Memory B cell (primary cell): ENCODE results near the gene SSX2IP.
A peak's percentile ranks its signal among the peaks of the same experiment; 100 is the strongest.

Source experiments
- ATAC-seq: fragments of 150-1000 bp; cut with Tn5 transposase; 2 replicates; pipeline ENCODE4 v1.10.0; 2021; ENCODE audit warnings: low read depth, mild to moderate bottlenecking, moderate library complexity
- DNase-seq, 2 donors: peaks; one replicate each; pipeline ENCODE4 v3.0.0; 2022; ENCODE audit warnings: low spot score in 2 of 2
- H3K27ac Mint-ChIP-seq: one replicate; pipeline ENCODE4 v1.8.0; 2022; ENCODE audit warnings: mild to moderate bottlenecking, moderate library complexity, mixed read lengths
- H3K27me3 Mint-ChIP-seq: one replicate; pipeline ENCODE4 v1.8.0; 2022; ENCODE audit warnings: mixed read lengths
- H3K36me3 Mint-ChIP-seq: one replicate; pipeline ENCODE4 v1.8.0; 2022; ENCODE audit warnings: mild to moderate bottlenecking, mixed read lengths
- H3K4me1 Mint-ChIP-seq: one replicate; pipeline ENCODE4 v1.8.0; 2022; ENCODE audit warnings: mixed read lengths
- H3K4me3 Mint-ChIP-seq: one replicate; pipeline ENCODE4 v1.8.0; 2022; ENCODE audit warnings: mild to moderate bottlenecking, moderate library complexity, mixed read lengths
- H3K9me3 Mint-ChIP-seq: one replicate; pipeline ENCODE4 v1.8.0; 2022; ENCODE audit warnings: mixed read lengths

SSX2IP gene

DNA sequence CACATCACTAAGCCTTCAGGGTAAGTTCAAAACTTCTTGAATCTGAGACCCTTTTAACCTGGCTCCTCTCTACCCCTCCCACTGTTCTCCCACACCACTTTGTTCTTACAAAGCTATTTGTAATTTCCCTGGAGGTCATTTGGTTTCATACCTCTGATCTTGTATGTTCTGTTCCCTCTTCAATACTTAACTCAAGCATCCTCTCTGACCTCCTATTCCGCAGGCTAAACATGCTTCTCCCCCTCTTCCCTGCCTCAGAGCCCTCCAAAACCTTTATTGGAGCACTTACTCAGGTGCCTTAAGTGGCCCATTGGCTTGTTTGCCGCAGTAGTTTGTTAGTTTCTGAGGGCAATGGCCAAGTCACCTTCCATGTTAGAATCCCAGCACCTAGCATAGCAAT lies 54.8 kb downstream of the SSX2IP start:
- ATAC-seq = no peak
- H3K9me3 Mint-ChIP-seq = no peaks in the 10 kb centered on the region

GRCh38 chr1:84634536-84635205 lies 55.6 kb downstream of the SSX2IP start:
- H3K4me3 Mint-ChIP-seq = no peak overlapping the region
- ATAC-seq (no peak), DNase-seq (no peak)
- no peaks in the 10 kb centered on the region for H3K36me3 Mint-ChIP-seq
- H3K27ac Mint-ChIP-seq = no peak overlapping the region
- H3K4me1 Mint-ChIP-seq = no peaks in the 10 kb centered on the region
- H3K9me3 Mint-ChIP-seq = no peaks in the 10 kb centered on the region
- H3K27me3 Mint-ChIP-seq = peaks cover 6% of the 10 kb centered on the region

More for the DNA sequence above, 54.8 kb downstream of the SSX2IP start:
- Mint-ChIP-seq H3K27me3 (peaks cover 6% of the 10 kb centered on the region), H3K4me3 (no peak overlapping the region), H3K27ac (no peak overlapping the region), H3K4me1 (no peaks in the 10 kb centered on the region), H3K36me3 (no peaks in the 10 kb centered on the region)
- no peak for DNase-seq

DNA sequence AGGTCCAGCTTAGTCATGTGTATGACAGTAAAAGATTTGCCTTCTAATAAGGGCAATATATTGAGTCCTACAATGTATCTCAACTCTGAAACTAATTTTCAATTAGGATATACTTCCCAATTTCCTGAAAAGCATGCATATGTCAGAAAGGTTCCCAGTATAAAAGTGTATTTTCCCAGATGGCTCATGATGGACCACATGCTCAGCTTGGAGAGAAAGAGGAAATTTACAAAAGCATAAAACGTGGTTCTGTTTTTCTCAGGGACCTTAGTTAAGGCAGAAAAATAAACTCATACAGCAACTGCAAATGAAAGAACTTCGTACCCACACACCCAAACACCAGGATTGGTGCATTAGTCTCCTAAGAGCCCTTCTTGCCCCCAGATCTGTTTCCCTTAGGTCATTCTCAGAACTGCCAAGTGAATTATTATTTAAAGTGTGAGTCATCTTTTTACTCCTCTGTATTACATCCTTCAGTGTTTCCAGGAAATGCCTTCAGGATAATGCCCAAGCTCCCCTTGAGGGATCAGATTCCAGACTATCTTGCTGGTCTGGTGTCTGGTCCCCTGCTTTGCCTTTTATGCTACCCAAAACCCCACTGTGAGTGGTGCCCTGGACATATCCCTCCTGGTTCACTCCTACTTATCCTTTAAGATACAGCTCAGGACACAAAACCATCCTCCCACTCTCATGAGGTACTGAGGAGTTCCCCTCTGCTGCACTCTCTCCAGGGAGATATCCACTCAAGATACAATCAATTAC lies 57.4 kb downstream of the SSX2IP start:
- Mint-ChIP-seq H3K27ac (no peak overlapping the region), H3K36me3 (no peaks in the 10 kb centered on the region), H3K9me3 (no peaks in the 10 kb centered on the region), H3K27me3 (peaks cover 6% of the 10 kb centered on the region), H3K4me1 (no peaks in the 10 kb centered on the region), H3K4me3 (no peak overlapping the region)
- ATAC-seq (no peak), DNase-seq (no peak)

DNA sequence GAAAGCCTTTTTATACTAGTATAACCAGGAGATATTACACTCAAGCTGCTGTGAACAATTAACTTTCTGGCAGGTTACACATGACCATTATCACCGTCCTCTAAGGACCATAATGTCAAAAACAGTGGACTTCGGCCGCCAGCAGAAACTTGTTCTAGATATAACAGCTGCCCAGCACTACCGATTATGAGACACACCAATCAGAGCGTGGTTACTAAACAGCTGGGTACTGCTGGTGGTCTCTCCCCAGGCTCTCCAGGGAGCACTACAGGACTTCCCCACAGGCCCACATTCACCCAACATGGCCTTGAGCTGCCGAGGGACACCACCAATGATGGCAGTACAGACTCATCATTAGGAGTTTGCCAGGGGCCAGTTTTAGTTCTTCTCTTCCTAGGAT lies 58.1 kb downstream of the SSX2IP start:
- DNase-seq = no peak
- no peak for ATAC-seq

GRCh38 chr1:84624876-84625275 lies 65.4 kb downstream of the SSX2IP start:
- Mint-ChIP-seq H3K4me3 (no peak overlapping the region), H3K36me3 (no peaks in the 10 kb centered on the region), H3K27ac (no peak overlapping the region), H3K9me3 (no peaks in the 10 kb centered on the region), H3K27me3 (peaks cover 8% of the 10 kb centered on the region), H3K4me1 (peaks cover 2% of the 10 kb centered on the region)
- no peak for DNase-seq
- ATAC-seq = no peak

More for the DNA sequence above, 58.1 kb downstream of the SSX2IP start:
- Mint-ChIP-seq H3K4me3 (no peak overlapping the region), H3K4me1 (no peaks in the 10 kb centered on the region), H3K9me3 (no peaks in the 10 kb centered on the region), H3K27ac (no peak overlapping the region), H3K36me3 (no peaks in the 10 kb centered on the region), H3K27me3 (peaks cover 6% of the 10 kb centered on the region)

DNA sequence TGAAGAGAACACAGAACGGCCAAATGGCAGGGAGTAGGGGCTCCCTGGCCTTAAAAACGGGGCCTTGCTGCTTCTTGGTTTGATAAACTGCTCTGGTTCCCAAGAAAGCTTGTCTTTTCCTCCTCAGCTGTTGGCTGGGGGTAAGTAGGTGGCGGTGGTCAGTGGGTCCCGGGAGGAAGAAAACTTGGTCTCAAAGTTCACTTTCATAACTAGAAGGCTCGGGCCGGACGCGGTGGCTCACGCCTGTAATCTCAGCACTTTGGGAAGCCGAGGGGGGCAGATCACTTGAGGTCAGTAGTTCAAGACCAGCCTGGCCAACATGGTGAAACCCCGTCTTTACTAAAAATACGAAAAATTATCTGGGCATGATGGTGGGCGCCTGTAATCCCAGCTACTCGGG lies 68.7 kb downstream of the SSX2IP start:
- H3K4me1 Mint-ChIP-seq = peaks cover 2% of the 10 kb centered on the region
- peaks cover 6% of the 10 kb centered on the region for H3K27me3 Mint-ChIP-seq
- no peak overlapping the region for H3K4me3 Mint-ChIP-seq
- no peak overlapping the region for H3K27ac Mint-ChIP-seq
- DNase-seq = no peak
- no peak for ATAC-seq
- H3K9me3 Mint-ChIP-seq = no peaks in the 10 kb centered on the region
- no peaks in the 10 kb centered on the region for H3K36me3 Mint-ChIP-seq

- Mint-ChIP-seq H3K9me3 (no peaks in the 10 kb centered on the region), H3K36me3 (no peaks in the 10 kb centered on the region), H3K4me3 (peak overlapping the region; percentile 91), H3K27me3 (peaks cover under 1% of the 10 kb centered on the region), H3K27ac (no peak overlapping the region), H3K4me1 (peaks cover 2% of the 10 kb centered on the region)
- DNase-seq (peak; percentile 88 to 97), ATAC-seq (peak; percentile 90)
These were observed 69.4 kb downstream of the SSX2IP start for GRCh38 chr1:84620720-84621313.

- peaks cover 2% of the 10 kb centered on the region for H3K4me1 Mint-ChIP-seq
- DNase-seq (no peak), ATAC-seq (no peak)
- H3K27me3 Mint-ChIP-seq = peaks cover under 1% of the 10 kb centered on the region
- no peaks in the 10 kb centered on the region for H3K9me3 Mint-ChIP-seq
- H3K27ac Mint-ChIP-seq = no peak overlapping the region
- H3K36me3 Mint-ChIP-seq = no peaks in the 10 kb centered on the region
- peak overlapping the region; percentile 50 for H3K4me3 Mint-ChIP-seq
These were observed 70.7 kb downstream of the SSX2IP start for GRCh38 chr1:84619383-84620102.

- H3K27me3 Mint-ChIP-seq = peaks cover 2% of the 10 kb centered on the region
- DNase-seq = no peak
- H3K9me3 Mint-ChIP-seq = no peaks in the 10 kb centered on the region
- H3K4me1 Mint-ChIP-seq = peaks cover 2% of the 10 kb centered on the region
- no peak overlapping the region for H3K27ac Mint-ChIP-seq
- no peak overlapping the region for H3K4me3 Mint-ChIP-seq
- peaks cover 5% of the 10 kb centered on the region for H3K36me3 Mint-ChIP-seq
- ATAC-seq = no peak
These were observed 72.9 kb downstream of the SSX2IP start for GRCh38 chr1:84617349-84617748.

GRCh38 chr1:84615790-84616189 lies 74.5 kb downstream of the SSX2IP start:
- Mint-ChIP-seq H3K4me1 (no peaks in the 10 kb centered on the region), H3K9me3 (no peaks in the 10 kb centered on the region), H3K36me3 (peaks cover 5% of the 10 kb centered on the region), H3K4me3 (no peak overlapping the region), H3K27me3 (peaks cover 2% of the 10 kb centered on the region), H3K27ac (no peak overlapping the region)
- DNase-seq (no peak), ATAC-seq (no peak)

- H3K27me3 Mint-ChIP-seq = peaks cover 2% of the 10 kb centered on the region
- H3K9me3 Mint-ChIP-seq = no peaks in the 10 kb centered on the region
- H3K27ac Mint-ChIP-seq = no peak overlapping the region
- H3K36me3 Mint-ChIP-seq = peaks cover 5% of the 10 kb centered on the region
- no peak overlapping the region for H3K4me3 Mint-ChIP-seq
- no peaks in the 10 kb centered on the region for H3K4me1 Mint-ChIP-seq
- DNase-seq (no peak), ATAC-seq (no peak)
These were observed 76.4 kb downstream of the SSX2IP start for GRCh38 chr1:84613887-84614286.

DNA sequence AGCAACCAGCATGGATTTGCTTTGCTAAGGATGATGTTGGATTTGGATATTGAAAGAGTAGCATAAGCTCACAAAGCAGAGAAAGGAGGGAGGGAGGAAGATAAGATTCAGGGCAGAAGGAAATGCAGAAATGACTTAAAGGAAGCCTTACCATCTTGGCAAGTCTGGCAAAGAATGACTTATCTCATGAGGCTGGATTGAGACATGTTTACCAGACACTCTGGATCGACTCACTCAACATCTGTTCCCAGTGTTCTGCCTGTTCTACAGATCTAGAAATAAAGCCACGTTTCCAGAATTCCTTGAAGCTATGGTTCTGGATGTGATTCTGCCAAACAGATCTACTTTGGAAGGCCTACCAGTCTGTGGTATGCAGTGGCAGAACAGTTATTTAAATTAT lies 77.2 kb downstream of the SSX2IP start:
- H3K4me1 Mint-ChIP-seq = no peaks in the 10 kb centered on the region
- peaks cover 2% of the 10 kb centered on the region for H3K27me3 Mint-ChIP-seq
- ATAC-seq = no peak

GRCh38 chr1:84611796-84612195 lies 78.5 kb downstream of the SSX2IP start:
- no peak for ATAC-seq

More for the DNA sequence above, 77.2 kb downstream of the SSX2IP start:
- DNase-seq = no peak
- Mint-ChIP-seq H3K4me3 (no peak overlapping the region), H3K9me3 (no peaks in the 10 kb centered on the region), H3K36me3 (peaks cover 5% of the 10 kb centered on the region), H3K27ac (no peak overlapping the region)

DNA sequence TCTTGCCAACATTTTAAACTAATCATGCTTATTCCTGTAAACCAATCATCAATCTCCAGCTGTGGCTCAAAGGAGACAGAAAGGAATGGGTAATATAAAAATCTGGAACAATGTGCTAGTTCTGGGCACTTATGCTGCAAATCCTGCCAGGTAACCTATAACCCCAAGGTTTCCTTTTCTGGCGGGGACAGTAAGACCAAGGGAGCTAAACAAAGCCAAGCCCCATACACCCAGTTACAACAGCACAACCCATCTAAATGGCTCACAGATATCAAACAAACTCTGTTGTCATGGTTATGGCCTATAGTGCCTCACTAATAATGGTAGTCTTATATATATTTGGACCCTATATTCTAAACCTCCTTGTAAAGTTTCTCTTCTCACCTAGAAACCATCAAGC lies 79.2 kb downstream of the SSX2IP start:
- no peak overlapping the region for H3K27ac Mint-ChIP-seq
- ATAC-seq (no peak), DNase-seq (no peak)
- peaks cover 9% of the 10 kb centered on the region for H3K36me3 Mint-ChIP-seq
- peaks cover 3% of the 10 kb centered on the region for H3K9me3 Mint-ChIP-seq
- peaks cover 2% of the 10 kb centered on the region for H3K27me3 Mint-ChIP-seq
- H3K4me1 Mint-ChIP-seq = no peaks in the 10 kb centered on the region
- H3K4me3 Mint-ChIP-seq = no peak overlapping the region

More at GRCh38 chr1:84611796-84612195, 78.5 kb downstream of the SSX2IP start:
- no peak for DNase-seq
- Mint-ChIP-seq H3K4me1 (no peaks in the 10 kb centered on the region), H3K9me3 (no peaks in the 10 kb centered on the region), H3K27me3 (peaks cover 2% of the 10 kb centered on the region), H3K4me3 (no peak overlapping the region), H3K27ac (no peak overlapping the region), H3K36me3 (peaks cover 5% of the 10 kb centered on the region)
